LNCAP (cell line): ENCODE data around the gene VARS2.

Experiments used
- TF ChIP-seq, protein P1 (sequence below): fragments of 450-650 bp; IDR thresholded peaks from 2 replicates; pipeline ENCODE4 v1.5.1; 2017; ENCODE audit warnings: mild to moderate bottlenecking

VARS2 gene

GRCh38 chr6:30888816-30889495 lies 25.1 kb upstream of the VARS2 start:
- TF ChIP-seq, protein P1, sequence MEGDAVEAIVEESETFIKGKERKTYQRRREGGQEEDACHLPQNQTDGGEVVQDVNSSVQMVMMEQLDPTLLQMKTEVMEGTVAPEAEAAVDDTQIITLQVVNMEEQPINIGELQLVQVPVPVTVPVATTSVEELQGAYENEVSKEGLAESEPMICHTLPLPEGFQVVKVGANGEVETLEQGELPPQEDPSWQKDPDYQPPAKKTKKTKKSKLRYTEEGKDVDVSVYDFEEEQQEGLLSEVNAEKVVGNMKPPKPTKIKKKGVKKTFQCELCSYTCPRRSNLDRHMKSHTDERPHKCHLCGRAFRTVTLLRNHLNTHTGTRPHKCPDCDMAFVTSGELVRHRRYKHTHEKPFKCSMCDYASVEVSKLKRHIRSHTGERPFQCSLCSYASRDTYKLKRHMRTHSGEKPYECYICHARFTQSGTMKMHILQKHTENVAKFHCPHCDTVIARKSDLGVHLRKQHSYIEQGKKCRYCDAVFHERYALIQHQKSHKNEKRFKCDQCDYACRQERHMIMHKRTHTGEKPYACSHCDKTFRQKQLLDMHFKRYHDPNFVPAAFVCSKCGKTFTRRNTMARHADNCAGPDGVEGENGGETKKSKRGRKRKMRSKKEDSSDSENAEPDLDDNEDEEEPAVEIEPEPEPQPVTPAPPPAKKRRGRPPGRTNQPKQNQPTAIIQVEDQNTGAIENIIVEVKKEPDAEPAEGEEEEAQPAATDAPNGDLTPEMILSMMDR: no peak

GRCh38 chr6:30889496-30889885 lies 24.5 kb upstream of the VARS2 start:
- TF ChIP-seq, protein P1: no peak

DNA sequence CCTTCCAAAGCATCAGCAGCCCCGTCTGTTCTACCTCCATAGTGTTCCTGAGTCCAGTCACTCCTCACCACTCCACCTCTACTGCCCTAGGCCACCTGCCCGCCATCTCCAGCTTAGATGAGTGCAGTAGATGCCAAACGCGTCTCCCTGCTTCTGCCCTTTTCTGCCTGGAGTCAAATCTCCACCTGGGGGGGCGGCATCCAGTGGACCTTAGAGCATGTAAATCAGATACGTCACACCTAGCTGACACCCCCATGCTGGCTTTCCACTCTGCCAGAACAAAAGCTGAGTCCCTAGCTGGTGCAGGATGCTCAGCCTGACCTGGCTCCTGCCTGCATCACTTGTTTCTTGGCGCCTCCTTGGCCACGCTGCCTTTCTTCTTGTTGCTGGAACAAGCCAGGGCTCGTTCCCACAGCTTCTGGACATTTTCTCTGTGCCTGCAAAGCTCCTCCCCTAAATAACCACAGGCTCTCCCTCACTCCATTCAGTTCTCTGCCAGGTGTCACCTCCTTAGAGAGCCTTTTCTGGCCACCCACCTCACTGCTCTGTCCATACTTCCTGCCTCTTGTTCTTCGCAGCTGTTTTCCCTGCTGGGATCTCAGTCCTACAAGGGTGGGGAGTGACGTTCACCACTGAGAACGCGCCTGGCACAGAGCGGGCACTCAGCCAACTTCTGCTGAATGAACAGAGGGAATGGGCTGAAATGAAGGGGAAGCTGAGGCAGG lies 24.0 kb upstream of the VARS2 start:
- TF ChIP-seq, protein P1: no peak

DNA sequence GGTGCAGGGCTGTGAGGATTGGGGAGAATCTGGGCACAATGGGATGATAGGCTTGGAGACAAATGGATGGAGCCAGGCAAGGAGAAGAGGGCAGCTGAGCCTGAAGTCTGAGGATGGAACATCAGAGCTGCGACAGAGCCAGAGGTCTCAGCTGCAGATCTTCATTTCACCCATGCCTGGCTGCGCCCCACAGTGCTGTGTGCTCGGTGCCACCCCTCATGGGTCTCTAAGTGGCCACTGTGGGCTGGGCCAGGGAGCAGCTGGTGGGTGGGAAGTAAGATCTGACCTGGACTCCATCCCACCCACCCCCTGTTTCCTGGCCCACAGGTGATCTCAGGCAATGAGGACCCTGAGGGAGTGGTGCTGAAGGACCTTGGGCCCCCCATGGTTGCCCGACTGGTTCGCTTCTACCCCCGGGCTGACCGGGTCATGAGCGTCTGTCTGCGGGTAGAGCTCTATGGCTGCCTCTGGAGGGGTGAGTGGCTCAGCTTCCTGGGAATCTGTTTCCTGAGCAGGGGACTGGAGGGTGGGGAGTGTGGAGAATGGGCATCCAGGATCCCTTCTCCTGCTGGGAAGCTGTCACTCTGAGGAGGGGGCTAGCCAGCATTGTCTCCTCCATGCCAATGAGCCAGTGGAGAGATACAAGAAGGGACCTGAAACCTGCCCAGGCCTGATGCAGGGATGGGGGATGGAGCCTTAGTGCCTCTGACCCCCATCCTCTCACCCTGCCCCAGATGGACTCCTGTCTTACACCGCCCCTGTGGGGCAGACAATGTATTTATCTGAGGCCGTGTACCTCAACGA lies 23.2 kb upstream of the VARS2 start:
- TF ChIP-seq, protein P1: no peak

- TF ChIP-seq, protein P1: no peak
Measured at GRCh38 chr6:30891450-30891723, 22.7 kb upstream of the VARS2 start.

DNA sequence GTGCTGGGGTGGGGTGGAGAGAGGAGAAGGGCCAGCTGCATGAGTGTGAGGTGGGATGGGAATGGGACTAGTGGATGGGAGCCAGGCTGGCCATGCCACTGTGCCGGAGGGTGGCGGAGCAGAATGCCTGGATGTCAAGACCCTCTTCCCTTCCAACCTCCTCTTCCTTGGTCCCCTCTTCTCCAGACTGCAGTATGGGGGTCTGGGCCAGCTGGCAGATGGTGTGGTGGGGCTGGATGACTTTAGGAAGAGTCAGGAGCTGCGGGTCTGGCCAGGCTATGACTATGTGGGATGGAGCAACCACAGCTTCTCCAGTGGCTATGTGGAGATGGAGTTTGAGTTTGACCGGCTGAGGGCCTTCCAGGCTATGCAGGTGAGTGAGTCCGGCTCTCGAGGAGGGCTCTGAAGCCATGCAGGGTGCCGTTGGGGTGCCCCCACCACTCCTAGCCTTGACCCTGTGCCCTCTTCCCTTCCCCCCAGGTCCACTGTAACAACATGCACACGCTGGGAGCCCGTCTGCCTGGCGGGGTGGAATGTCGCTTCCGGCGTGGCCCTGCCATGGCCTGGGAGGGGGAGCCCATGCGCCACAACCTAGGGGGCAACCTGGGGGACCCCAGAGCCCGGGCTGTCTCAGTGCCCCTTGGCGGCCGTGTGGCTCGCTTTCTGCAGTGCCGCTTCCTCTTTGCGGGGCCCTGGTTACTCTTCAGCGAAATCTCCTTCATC lies 22.1 kb upstream of the VARS2 start:
- TF ChIP-seq, protein P1: no peak

DNA sequence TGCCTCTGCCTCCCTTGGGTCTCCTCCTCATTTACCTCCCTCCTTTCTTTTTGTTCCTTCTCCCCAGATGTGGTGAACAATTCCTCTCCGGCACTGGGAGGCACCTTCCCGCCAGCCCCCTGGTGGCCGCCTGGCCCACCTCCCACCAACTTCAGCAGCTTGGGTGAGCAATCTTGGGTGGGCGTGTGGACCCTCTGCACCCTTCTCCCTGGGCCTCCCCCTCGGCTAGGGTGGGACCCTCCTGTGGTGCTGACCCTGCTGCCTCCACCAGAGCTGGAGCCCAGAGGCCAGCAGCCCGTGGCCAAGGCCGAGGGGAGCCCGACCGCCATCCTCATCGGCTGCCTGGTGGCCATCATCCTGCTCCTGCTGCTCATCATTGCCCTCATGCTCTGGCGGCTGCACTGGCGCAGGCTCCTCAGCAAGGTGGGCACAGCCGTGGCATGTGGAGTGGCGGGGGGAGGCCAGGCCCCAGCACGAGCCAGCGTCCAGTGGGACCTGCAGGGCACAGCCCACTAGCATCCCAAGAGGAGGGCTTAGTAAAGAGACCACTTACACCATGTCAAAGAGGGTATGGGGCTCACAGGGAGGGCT lies 20.9 kb upstream of the VARS2 start:
- TF ChIP-seq, protein P1: no peak
